GM19372 (cell line): ENCODE results near the gene NXT2.
"Not testable (repeated sequence)": the region's sequence is repeated elsewhere in the genome, so short reads cannot be mapped to it uniquely, and the experiment has no call there.

Source experiments
- ATAC-seq: cut with Tn5 transposase; IDR thresholded peaks from one replicate; pipeline ENCODE4 v1.9.1; 2021; ENCODE audit warnings: mild to moderate bottlenecking, low read depth, moderate library complexity; ENCODE audit not compliant: unreplicated experiment

NXT2 gene

DNA sequence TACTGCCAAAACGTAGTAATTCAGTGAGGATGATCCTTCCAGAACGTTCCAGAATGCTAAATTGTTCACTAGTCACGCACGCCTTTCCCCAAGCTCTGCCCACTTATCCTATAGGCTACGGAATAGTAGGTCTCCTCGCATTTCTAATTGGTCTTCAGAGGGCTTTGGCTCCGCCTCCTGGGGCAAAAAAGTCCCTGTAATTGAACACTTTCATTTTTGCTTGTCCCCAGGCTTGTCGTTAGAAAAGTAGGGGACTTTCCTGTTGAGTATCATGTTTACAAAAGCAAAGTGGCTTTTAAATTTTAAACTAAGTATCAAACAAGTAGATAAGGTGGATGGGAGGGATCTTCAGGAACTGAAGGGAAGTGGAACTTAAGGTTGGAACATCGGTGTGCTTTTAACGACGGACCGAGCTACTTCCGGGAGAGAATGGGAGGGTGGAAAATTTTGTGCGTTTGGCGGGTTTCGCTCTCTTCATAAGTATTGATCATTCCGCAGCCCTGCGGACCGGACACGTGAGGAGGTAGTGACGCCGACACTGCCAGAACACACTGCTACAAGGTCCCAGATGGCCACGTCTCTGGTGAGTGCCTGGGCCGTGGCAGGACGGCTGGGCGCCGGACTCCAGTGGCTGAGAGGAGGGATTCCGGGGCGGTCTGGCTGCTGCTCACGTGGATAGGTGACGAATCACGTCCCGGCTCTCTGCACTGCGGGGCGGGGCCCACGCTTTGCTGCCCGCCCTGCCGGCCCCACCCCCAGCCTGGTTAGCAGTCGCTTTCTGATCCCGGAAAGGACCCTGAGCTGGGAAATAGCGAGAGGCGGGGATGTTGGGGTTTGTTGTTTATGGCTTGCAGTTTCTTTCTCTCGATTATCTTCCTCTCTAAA lies at the start of gene NXT2:
NXT2 (plus strand) TSS at position 406 of the 885 bp plus-strand sequence; CDS start at position 569, 163 bp downstream.
- ATAC-seq, result peak; percentile 96

DNA sequence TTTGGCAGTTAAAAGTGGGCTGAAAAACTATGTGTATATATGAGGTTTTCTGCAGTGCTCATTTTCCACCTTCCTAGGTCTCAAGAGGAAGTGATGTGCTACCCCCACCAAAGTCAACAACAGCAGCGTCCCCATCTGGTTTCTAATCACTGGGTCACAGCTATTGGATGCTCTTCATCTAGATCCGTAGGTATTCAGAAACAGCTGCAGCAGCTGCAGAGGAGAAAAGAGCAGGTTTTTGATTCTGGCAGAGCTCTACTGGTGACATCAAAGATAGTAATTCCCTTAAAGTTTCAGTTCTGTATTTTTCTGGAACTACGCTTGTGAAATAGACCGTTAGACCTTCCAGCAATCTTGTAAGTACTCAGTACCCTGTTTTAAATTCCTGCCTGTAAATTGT lies 49.0 kb upstream of the NXT2 start:
- ATAC-seq, result no peak

DNA sequence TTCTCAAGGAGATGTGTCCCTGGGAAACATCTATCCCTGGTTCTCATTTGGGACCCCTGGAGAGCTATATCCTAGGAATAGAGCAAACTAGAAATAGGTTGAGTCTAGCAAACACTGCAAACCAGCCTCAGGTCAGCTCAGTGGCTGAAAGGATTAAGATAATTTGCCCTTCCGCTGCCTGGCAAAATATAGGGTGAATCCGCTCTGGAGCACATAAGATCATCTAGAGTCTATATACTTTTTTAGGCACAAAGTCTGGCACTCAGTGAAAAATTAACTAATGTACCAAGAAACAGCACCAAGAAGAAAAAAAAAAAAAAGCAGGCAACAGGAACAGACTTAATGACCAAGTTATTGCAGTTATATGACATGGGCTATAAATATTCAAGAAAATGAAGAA lies 47.5 kb upstream of the NXT2 start:
- ATAC-seq, result no peak

DNA sequence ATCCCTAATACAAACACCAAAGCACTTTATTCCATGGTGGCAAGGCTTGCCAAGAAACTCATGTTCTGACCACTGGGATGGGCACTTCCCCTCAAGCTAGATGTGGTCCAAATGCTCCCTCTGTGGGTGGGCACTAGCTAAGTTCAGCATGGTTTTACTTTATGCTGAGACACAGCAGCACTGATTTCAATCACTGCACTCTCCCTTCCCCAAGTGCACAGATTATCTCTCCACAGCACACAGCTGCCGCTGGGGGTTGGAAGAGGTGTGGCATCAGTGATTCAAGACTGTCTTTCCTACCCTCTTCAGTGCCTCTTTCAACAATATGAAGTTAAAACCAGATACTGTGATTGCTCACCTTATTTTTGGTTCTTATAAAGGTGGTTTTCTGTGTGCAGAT lies 38.2 kb upstream of the NXT2 start:
- ATAC-seq, result no peak

DNA sequence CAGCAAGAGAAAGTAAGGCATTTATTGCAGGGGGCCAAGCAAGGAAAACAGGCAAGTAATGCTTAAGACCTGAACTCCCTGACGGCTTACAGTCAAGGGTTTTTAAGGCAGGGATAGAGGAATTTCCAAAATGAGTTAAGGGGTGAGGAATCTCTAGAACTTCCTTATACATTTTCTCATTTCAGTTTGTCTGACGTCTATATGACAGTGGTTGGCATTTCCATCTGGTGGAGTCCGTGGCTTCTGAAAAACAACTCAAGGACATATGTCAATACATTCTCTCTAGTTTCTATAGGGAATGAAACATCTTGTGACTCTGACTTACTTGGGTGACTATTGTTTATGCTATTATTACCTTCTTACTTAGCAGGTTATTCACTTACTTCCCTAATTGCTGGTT lies 35.5 kb upstream of the NXT2 start:
- no peak for ATAC-seq

DNA sequence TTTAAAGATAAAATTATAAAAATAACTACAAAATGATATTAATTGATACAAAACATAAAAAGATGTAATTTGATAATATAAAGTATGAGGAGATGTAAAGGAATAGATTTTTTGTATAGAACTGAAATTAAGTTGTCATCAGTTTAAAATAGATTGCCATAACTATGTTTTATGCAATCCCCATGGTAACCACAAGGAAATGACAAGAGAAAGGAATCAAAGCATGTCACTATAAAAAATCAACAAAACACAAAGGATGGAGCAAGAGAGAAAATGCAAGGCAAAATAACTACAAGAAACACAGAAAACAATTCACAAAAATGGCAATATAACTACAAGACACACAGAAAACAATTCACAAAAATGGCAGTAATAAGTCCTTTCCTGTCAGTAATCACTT lies 27.7 kb upstream of the NXT2 start:
- ATAC-seq, result no peak

DNA sequence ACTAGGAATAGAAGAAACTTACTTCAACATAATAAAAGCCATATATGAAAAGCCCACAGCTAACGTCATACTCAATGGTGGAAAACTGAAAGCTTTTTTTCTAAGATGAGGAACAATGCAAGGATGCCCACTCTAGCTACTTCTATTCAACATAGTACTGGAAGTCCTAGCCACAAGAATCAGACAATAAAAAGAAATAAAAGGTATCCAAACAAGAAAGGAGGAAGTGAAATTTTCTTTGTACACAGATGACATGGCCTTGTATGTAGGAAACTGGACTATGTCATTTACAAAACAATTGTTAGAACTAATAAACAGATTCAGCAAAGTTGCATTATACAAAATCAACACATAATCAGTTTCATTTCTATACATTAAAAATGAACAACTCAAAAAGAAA lies 25.5 kb upstream of the NXT2 start:
- no peak for ATAC-seq

DNA sequence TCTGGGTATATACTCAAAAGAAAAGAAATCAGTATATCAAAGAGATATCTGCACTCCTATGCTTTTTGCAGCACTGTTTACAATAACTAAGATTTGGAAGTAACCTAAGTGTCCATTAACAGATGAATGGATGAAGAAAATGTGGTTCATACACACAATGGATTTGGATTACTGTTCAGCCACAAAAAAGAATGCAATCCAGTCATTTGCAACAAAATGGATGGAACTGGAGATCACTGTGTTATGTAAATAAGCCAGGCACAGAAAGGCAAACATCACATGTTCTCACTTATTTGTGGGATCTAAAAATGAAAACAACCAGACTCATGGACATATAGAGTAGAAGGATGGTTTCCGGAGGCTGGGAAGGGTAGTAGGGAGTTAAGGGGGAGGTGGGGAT lies 17.6 kb upstream of the NXT2 start:
- no peak for ATAC-seq

DNA sequence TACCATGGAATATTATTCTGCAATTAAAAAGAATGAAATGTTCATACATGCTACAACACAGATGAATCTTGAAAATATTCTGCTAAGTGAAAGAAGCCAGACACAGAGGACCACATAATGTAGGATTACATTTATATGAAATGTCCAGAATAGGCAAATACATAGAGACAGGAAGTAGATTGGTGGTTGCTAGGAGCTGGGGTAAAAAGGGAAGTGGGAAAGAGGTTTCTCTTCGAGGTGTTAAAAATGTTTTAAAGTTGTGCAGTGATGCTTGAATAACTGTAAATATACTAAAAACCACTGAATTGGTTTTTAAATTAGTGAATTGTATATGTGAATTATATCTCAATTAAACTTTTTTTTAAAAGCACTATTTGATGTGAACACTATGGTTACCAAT lies 3.6 kb upstream of the NXT2 start:
- no peak for ATAC-seq

DNA sequence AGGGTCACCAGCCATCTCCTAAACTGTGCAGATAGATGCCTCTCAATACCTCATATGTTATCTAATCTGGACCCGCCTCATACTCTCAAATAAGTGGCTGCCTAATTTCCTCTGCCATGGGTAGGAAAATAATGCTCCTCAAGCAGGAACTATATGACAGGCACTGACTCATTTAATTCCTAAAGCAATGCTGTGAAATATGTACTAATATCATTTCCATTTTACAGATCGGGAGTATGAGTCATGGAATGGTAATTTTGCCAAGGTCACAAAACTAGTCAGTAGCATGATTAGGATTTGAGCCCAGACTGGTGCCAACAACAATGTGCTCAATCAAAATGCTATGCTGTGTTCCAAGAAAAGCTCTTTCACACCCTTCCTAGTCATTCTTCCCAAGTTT lies 3.0 kb upstream of the NXT2 start:
- no peak for ATAC-seq

DNA sequence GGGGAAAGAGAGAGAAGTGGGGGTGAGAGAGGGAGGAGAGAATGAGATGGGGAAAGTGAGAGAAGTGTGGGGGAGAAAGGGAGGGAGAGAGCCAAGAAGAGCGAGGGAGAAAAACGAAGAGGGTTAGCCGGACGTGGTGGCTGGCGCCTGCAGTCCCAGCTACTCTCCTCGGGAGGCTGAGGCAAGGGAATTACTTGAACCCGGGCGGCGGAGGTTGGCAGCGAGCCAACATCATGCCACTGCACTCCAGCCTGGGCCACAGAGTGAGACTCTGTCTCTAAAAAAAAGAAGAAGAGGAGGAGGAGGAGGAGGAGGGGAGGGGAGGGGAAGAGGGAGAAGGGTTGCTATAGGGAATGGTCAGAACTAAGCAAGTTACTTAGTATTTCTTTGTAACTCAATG lies 1.7 kb upstream of the NXT2 start:
- no peak for ATAC-seq

DNA sequence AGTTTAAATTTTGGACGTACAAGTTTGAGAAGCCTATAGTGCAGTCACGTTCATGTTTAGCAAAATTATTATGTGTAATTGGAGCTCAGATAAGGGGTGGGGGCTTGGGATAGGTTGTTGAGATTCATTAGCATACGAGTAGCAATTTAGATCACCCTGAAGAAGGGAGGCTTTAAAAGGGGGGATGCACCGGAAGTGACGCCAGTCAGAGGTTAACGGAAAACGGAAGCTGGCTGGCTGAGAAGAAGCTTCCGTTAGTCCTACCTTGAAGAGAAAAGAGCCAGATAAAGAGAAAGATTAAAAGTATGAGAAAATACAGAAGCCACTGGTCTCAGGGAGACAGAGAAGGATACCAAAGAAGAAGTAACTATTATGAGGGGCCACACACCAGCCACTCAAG lies 1.1 kb upstream of the NXT2 start:
- ATAC-seq, result no peak

DNA sequence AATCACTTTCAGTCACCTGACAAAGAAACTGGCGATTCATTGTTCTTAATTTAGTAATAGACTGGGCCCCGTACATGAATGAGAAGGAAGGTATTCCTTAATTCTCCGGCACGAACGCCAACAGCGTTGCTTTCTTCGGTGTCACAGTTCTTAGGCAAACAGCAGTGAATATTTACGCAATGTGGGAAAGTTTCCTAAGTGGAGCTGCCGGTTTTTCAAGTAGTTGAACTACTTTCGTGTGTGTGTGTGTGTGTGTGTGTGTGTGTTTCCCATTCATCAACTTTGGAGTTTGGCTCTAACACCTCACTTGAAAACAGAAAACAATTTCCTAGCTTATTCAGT lies 651 bp downstream of the NXT2 start:
- no peak for ATAC-seq

DNA sequence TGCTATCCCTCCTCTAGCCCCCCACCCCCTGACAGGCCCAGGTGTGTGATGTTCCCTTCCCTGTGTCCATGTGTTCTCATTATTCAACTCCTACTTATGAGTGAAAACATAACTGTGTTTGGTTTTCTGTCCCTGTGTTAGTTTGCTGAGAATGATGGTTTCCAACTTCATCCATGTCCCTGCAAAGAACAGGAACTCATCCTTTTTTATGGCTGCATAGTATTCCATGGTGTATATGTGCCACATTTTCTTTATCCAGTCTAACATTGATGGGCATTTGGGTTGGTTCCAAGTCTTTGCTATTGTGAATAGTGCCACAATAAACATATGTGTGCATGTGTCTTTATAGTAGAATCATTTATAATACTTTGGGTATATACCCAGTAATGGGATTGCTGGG lies 2.4 kb downstream of the NXT2 start:
- not testable (repeated sequence) for ATAC-seq

DNA sequence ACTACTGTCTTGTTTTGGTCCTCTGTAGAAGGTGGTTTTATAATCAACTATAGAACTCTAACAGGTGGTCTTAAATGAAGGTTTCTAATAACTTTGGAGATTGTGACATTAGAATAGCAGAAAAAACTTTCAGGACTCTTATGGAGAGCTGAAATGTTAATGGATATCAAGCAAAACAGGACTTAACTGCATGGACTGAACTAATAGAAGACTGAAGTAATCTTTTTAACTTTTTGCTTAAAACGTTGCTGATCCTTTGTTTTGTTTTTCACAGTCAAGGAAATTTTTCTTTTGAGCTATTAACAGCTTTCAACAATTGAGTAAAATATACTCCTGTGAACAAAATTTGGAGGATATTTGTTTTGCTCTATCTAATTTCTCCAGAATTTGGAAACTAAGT lies 17.2 kb downstream of the NXT2 start:
- ATAC-seq, result no peak

DNA sequence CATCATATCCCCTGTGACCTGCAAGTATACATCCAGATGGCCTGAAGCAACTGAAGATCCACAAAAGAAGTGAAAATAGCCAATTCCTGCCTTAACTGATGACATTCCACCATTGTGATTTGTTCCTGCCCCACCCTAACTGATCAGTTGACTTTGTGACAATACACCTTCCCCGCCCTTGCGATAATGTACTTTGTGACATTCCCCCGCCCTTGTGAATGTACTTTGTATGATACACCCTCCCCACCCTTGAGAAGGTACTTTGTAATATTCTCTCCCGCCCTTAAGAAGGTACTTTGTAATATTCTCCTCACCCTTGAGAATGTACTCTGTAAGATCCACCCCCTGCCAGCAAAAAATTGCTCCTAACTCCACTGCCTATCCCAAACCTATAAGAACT lies 39.4 kb downstream of the NXT2 start:
- not testable (repeated sequence) for ATAC-seq

DNA sequence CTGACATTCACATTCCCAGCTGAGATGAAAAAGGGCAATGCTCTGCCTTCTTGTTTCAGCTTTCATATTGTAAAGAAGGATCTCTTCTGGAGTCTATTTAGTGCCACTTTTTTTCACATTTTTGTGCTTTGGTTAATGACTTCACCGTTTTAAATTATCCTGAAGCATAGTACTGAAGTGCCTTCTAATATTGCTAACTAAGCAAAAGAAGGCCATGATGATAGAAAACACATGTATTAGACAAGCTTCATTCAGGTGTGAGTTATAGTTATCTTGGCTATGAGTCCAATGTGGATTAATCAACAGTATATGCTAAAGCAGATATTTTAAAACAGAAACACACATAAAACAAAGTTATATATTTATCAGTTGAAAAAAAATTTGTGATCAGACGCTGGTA lies 40.4 kb downstream of the NXT2 start:
- ATAC-seq, result no peak

DNA sequence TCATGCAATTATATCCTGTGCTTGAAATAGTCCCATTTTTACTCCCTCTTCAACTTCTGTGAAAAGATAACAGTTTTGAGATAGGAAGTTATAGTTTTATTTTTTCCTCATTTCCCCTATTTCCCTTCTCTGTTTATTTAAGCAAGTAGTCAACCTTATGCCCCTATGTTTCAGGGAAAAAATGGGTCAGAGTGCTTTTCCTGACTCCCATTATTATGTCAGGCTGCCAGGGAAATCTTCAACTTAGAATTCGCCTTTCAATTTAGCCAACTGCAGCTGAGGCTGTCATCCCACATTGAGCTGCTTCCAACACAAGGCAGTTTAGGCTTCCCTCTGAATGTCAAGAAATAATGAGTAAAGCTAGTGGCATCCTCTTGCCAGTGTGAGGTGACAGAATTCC lies 42.3 kb downstream of the NXT2 start:
- no peak for ATAC-seq

DNA sequence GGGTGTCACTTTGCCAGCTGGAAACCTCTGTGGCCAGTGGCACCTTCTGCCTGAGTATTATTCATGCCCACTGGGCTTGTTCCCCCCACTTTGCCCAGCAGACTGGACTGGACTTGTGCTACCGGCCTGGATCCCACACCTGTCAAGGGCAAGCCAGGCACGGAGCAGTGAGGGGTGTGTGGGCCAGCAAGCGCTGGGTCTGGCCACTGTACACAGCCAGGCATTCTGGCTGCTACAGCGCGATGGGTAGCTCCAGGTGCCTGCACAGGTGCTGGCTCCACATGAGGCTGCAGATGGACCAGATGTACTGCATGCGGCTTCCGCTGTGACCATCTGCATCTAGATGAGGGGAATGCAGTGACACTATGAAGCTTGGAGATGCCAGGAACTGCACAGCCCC lies 48.8 kb downstream of the NXT2 start:
- ATAC-seq, result no peak

DNA sequence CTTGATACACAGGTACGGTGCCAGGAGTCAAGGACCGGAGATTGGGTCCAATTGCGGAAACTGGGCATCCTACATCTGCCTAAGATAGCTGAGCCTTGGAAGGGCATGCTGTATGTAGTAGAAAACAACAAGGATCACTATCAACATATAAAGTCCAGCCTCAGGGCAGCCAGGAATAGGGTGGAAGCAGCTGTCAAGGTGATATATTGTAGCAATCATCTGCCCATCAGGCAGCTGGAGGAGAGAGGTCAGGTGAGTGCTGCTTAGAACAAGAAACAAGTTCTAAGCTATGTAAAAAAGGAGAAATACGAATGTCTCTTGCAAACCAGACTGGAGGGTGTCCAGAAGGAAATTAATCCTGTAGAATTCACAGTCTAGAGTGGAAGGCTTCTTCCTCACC lies 53.5 kb downstream of the NXT2 start:
- no peak for ATAC-seq
